GM12878 (cell line): ENCODE measurements around the gene VPS8. TPM values are rescaled to one million over a fixed set of nuclear protein-coding genes. Genes with fewer than 3 reads are reported as not detected.

Experiments used
- ATAC-seq: fragments of 200-7000 bp; cut with Tn5 transposase; 3 replicates; pipeline ENCODE4 v1.9.1; 2020; ENCODE audit warnings: mild to moderate bottlenecking, moderate library complexity
- BruUV-seq: library from RNA; stranded (reverse); fragments of 400-500 nt; replicated peaks from 2 replicates; lab custom pipeline; 2021; lab: Mats Ljungman, UMichigan
- CTCF ChIA-PET: fragments of 300-600 bp; sonication (Branson Sonifier 250); formaldehyde crosslinking; extraction: SDS; loops from one replicate; lab custom pipeline; 2021; ENCODE audit warnings: inconsistent platforms; lab: Yijun Ruan, JAX
- POLR2A ChIA-PET: fragments of 350-600 bp; formaldehyde crosslinking; extraction: SDS; loops from one replicate; lab custom pipeline; 2021; ENCODE audit warnings: inconsistent platforms; lab: Charles Lee
- RAD21 ChIA-PET: fragments of 300-600 bp; sonication (Branson Sonifier 250); formaldehyde crosslinking; loops from one replicate; lab custom pipeline; 2023; ENCODE audit warnings: antibody characterized with exemption; ENCODE audit not compliant: unreplicated experiment; lab: Charles Lee
- SMC1A ChIA-PET: fragments of 300-600 bp; sonication (Branson Sonifier 250); formaldehyde crosslinking; loops from one replicate; lab custom pipeline; 2023; ENCODE audit not compliant: unreplicated experiment, uncharacterized antibody; lab: Charles Lee
- DNase-seq: peaks from one replicate; pipeline ENCODE4 v3.0.0-alpha.2; 2011; ENCODE audit warnings: low read depth, low spot score
- FAIRE-seq: peaks from 3 replicates; lab custom pipeline; 2011; peaks lifted over from hg19 to GRCh38; lab: Jason Lieb, UNC
- H2AFZ ChIP-seq: 2 replicates; pipeline ENCODE4 v1.6.0; 2011; ENCODE audit warnings: low read depth, low read length, control low read depth; ENCODE audit not compliant: control insufficient read depth
- H3K27ac ChIP-seq: 2 replicates; pipeline ENCODE4 v1.5.1; 2011; ENCODE audit warnings: control low read depth; ENCODE audit not compliant: control insufficient read depth, insufficient read depth
- H3K27me3 ChIP-seq, 2 experiments: replicated peaks in 1 of 2; 2 replicates each; pipeline versions ENCODE4 v1.6.0 to v1.6.1; 2011; ENCODE audit warnings: low read length in 1 of 2; ENCODE audit not compliant: control insufficient read depth in 2 of 2, insufficient read depth in 2 of 2
- H3K36me3 ChIP-seq, 2 experiments: 2 replicates each; pipeline ENCODE4 v1.5.1; 2011; ENCODE audit warnings: low read length in 1 of 2; ENCODE audit not compliant: control insufficient read depth in 2 of 2, insufficient read depth in 2 of 2
- H3K4me1 ChIP-seq: 2 replicates; pipeline ENCODE4 v1.6.1; 2011; ENCODE audit warnings: mild to moderate bottlenecking, low read length, moderate library complexity, mixed read lengths; ENCODE audit not compliant: control insufficient read depth, insufficient read depth
- H3K4me2 ChIP-seq: 2 replicates; pipeline ENCODE4 v1.6.0; 2011; ENCODE audit warnings: control low read depth; ENCODE audit not compliant: control insufficient read depth, insufficient read depth
- H3K4me3 ChIP-seq: fragments of 200-600 bp; sonication (generic); 2 replicates; pipeline ENCODE4 v1.5.1; 2016
- H3K79me2 ChIP-seq: 2 replicates; pipeline ENCODE4 v1.6.0; 2011; ENCODE audit warnings: low read length; ENCODE audit not compliant: control insufficient read depth, insufficient read depth
- H3K9ac ChIP-seq: 2 replicates; pipeline ENCODE4 v1.8.0; 2011; ENCODE audit warnings: low read length, control low read depth, mixed read lengths; ENCODE audit not compliant: control insufficient read depth, insufficient read depth
- H3K9me3 ChIP-seq: replicated peaks from 3 replicates; pipeline ENCODE4 v1.5.1; 2011; ENCODE audit warnings: mild to moderate bottlenecking, low read length; ENCODE audit not compliant: control insufficient read depth, insufficient read depth
- H4K20me1 ChIP-seq: 2 replicates; pipeline ENCODE4 v1.6.0; 2011; ENCODE audit not compliant: control insufficient read depth, insufficient read depth
- ATF3 ChIP-seq: IDR thresholded peaks from 2 replicates; pipeline ENCODE4 v1.6.1; 2011; ENCODE audit warnings: low read depth, mild to moderate bottlenecking, low read length, moderate library complexity, borderline replicate concordance; ENCODE audit errors: extremely low read depth
- BCLAF1 ChIP-seq: fragments of 450-650 bp; IDR thresholded peaks from 2 replicates; pipeline ENCODE4 v1.6.1; 2017; ENCODE audit warnings: antibody characterized with exemption, mild to moderate bottlenecking, moderate library complexity
- CBFB ChIP-seq: IDR thresholded peaks from 2 replicates; pipeline ENCODE4 v1.6.1; 2016; ENCODE audit warnings: antibody characterized with exemption, low read depth
- MLLT1 ChIP-seq: fragments of 450-650 bp; IDR thresholded peaks from 2 replicates; pipeline ENCODE4 v1.6.1; 2016; ENCODE audit warnings: mild to moderate bottlenecking
- NFXL1 ChIP-seq: fragments of 450-650 bp; IDR thresholded peaks from 2 replicates; pipeline ENCODE4 v1.6.1; 2017; ENCODE audit warnings: antibody characterized with exemption, mild to moderate bottlenecking, borderline replicate concordance
- PAX8 ChIP-seq: fragments of 450-650 bp; IDR thresholded peaks from 2 replicates; pipeline ENCODE4 v1.6.1; 2017; ENCODE audit warnings: mild to moderate bottlenecking, moderate library complexity
- PKNOX1 ChIP-seq: fragments of 450-650 bp; IDR thresholded peaks from 2 replicates; pipeline ENCODE4 v1.6.1; 2016; ENCODE audit warnings: mild to moderate bottlenecking
- PRDM15 ChIP-seq: fragments of 450-650 bp; formaldehyde crosslinking; IDR thresholded peaks from 2 replicates; pipeline ENCODE4 v1.4.0; 2020; ENCODE audit warnings: mild to moderate bottlenecking, moderate library complexity
- RELB ChIP-seq: fragments of 450-650 bp; IDR thresholded peaks from 2 replicates; pipeline ENCODE4 v1.6.1; 2017; ENCODE audit warnings: low read depth, mild to moderate bottlenecking, moderate library complexity
- SMARCA5 ChIP-seq: fragments of 450-650 bp; IDR thresholded peaks from 2 replicates; pipeline ENCODE4 v1.6.1; 2017; ENCODE audit warnings: mild to moderate bottlenecking
- SREBF2 ChIP-seq: IDR thresholded peaks from 2 replicates; pipeline ENCODE4 v1.6.1; 2012; ENCODE audit warnings: mild to moderate bottlenecking, low read length
- STAT3 ChIP-seq: IDR thresholded peaks from 2 replicates; pipeline ENCODE4 v1.6.1; 2011; ENCODE audit warnings: low read depth, low read length, improper control_type of control experiment
- YBX1 ChIP-seq: fragments of 450-650 bp; IDR thresholded peaks from 2 replicates; pipeline ENCODE4 v1.6.1; 2016; ENCODE audit warnings: antibody characterized with exemption
- ZZZ3 ChIP-seq: IDR thresholded peaks from 2 replicates; pipeline ENCODE4 v1.6.1; 2011; ENCODE audit warnings: low read depth; ENCODE audit not compliant: control insufficient read depth, insufficient read length
- WGBS: methylation state at CpG from one replicate; pipeline ENCODE4 v1.1.6; 2016; ENCODE audit warnings: low lambda C conversion rate; ENCODE audit not compliant: insufficient replicate concordance, insufficient coverage; ENCODE audit errors: missing lambda C conversion rate; 5-methylcytosine and 5-hydroxymethylcytosine counted together
- in situ Hi-C: fragments of 300-500 bp; cut with MboI; formaldehyde crosslinking; loops from 9 replicates; pipeline ENCODE4 v1.14.3; 2018; ENCODE audit warnings: mixed read lengths
- intact Hi-C: fragments of 100-400 bp; cut with micrococcal nuclease; formaldehyde crosslinking; loops from one replicate; pipeline ENCODE4 v1.14.2; 2022; ENCODE audit not compliant: unreplicated experiment
- polyA plus RNA-seq, 11 experiments: library from polyadenylated mRNA; depleted of rRNA in 4 of 11; unstranded in 6 of 11; stranded (reverse) in 5 of 11; fragments of >200 nt; fragmentation: Nextera tagmentation in 4 of 11; fragmentation: Illumina TruSeq in 1 of 11; extraction: Ambion mirVana in 4 of 11; extraction: Trizol in 1 of 11; gene quantifications; 1 replicate in 1 of 11; 2 replicates in 10 of 11; pipeline versions ENCODE4 v1.2.1 to v1.2.3, GENCODE V29; 2011 to 2016; ENCODE audit warnings: inconsistent platforms in 2 of 11, missing spikeins in 2 of 11, low read depth in 1 of 11
- total RNA-seq, 4 experiments: library from RNA; depleted of rRNA in 3 of 4; stranded (reverse); fragments of >200 nt in 3 of 4; fragmentation: Illumina TruSeq in 1 of 4; extraction: Trizol in 1 of 4; gene quantifications; 2 replicates each; pipeline versions ENCODE4 v1.2.1 to v1.2.3, GENCODE V29; 2013 to 2021

VPS8 gene
- total and polyA plus RNA-seq, 10 of the 15 experiments (the other 5 are each of a cell fraction or from before 2014, with no cell fraction given): 8.9 to 34.7 (median 20.9) TPM

GRCh38 chr3:185046164-185046515, 234.2 kb downstream of the VPS8 start:
- RAD21 ChIA-PET: interaction anchor here (0.7 kb wide), 1 partner anchor 95 kb away, joined by 3 read pairs; no protein-coding TSS in a partner anchor
- POLR2A ChIA-PET: no interaction called here
- no peaks in the 10 kb centered on the region for H3K79me2 ChIP-seq
- in situ Hi-C loops: no loop called here
- no peak overlapping the region for H3K4me3 ChIP-seq
- SMC1A ChIA-PET: no interaction called here
- 80% methylated on average over 1 of the region's 1 CpG for WGBS
- peaks cover 2 to 3% of the 10 kb centered on the region in 2 experiments; a peak in 2 of 4 replicates for H3K36me3 ChIP-seq
- H3K27me3 ChIP-seq: no peaks in the 10 kb centered on the region
- no peaks in the 10 kb centered on the region for H4K20me1 ChIP-seq
- H3K27ac ChIP-seq: no peak overlapping the region
- ATAC-seq (no peak), DNase-seq (no peak), FAIRE-seq (no peak)
- no peak overlapping the region for H3K9ac ChIP-seq
- no TSS peak for BruUV-seq
- H3K4me1 ChIP-seq: no peaks in the 10 kb centered on the region
- H3K9me3 ChIP-seq: no peaks in the 10 kb centered on the region
- no peak overlapping the region for H2AFZ ChIP-seq
- CTCF ChIA-PET: no interaction called here
- intact Hi-C loops: no loop called here
- H3K4me2 ChIP-seq: no peak overlapping the region
- no peak for TF ChIP-seq ATF3
- TF ChIP-seq PAX8: no peak
- no peak for TF ChIP-seq STAT3
- TF ChIP-seq RELB: no peak
- TF ChIP-seq BCLAF1: no peak
- no peak for TF ChIP-seq ZZZ3
- TF ChIP-seq SMARCA5: no peak
- TF ChIP-seq CBFB: no peak
- no peak for TF ChIP-seq MLLT1
- TF ChIP-seq PKNOX1: no peak
- TF ChIP-seq SREBF2: no peak
- no peak for TF ChIP-seq PRDM15
- TF ChIP-seq YBX1: no peak
- no peak for TF ChIP-seq NFXL1
